OCI-M2 (cell line): Measurements from ENCODE around the gene R3HDM4.
"Not testable (repeated sequence)": the region's sequence is repeated elsewhere in the genome, so short reads cannot be mapped to it uniquely, and the experiment has no call there.

Experiments used
- DNase-seq: peaks from one replicate; lab custom pipeline; 2025; ENCODE audit not compliant: unreplicated experiment; lab: John Stamatoyannopoulos, UW

R3HDM4 gene

GRCh38 chr19:913080-913748 is at the start of gene R3HDM4:
Gene R3HDM4, minus strand, starts transcription at chr19:913219. Its CDS starts 62 bp downstream, at chr19:913157.
- no peak for DNase-seq

DNA sequence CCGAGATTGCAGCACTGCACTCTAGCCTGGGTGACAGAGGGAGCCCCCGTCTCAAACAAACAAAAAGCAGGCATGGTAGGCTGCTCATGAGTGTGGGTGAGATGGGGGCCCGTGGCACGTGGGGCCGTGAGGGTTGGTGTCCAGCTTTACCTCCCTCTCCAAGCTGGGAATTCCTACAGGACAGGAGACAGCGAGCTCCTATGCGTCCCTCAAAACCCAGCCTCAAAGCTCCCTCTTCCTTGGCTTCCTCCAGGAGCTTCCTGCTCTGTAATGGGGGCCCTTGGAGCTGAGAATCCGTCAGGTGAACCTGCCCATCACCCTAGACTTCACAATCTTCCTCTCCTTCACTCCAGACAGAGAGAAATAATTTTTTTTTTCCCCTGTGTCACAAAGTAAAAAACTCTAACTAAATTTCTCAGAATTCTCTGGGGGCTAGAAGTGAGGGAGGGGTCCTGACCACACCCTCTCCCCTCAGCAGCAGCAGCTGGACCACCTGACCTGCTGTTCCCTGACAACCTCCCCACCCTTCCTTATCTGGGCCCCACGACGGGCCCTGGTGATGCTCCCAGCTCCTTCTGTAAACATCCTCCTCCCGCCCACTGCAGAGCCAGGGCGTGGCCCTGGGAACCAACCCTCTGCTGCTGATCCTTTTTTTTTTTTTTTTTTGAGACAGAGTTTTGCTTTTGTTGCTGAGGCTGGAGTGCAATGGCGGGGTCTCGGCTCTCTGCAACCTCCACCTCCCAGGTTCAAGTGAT is 49.0 kb upstream of the R3HDM4 start:
- DNase-seq = peak; percentile 35

GRCh38 chr19:960601-960938 is 47.6 kb upstream of the R3HDM4 start:
- no peak for DNase-seq

GRCh38 chr19:960020-960419 is 47.0 kb upstream of the R3HDM4 start:
- no peak for DNase-seq

DNA sequence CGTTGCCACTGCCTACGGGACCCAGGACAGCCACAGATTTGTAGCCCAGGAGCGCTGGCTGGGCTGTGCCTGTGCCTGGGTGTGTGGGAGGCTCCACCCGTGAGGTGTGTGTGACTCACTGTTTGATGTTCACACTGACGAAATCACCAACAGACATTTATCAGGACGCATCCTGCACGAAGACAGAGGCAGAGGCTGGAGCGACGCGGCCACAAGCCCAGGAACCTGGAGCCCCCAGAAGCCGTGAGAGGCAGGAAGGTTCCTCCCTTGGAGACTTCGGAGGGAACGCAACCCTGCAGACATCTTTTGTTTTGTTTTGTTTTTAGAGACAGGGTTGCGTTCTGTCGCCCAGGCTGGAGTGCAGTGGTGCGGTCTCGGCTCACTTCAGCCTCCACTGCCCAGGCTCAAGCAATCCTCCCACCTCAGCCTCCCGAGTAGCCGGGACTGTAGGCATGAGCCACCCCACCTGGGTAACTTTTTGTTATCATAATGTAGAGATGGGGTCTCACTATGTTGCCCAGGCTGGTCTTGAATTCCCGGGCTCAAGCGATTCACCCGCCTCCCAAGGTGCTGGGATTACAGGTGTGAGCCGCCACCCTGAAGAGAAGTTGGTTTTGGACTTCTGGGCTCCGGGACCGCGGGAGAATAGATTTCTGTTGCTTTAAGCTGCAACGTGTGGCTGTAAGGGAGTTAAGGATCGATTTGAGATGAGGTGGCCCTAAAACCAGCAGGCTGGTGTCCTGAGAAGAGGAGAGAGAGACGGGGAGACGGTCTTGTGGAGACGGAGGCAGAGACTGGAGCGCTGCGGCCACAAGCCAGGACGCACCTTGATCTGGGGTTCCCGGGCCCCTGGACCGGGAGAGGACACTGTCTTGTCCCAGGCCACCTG is 46.2 kb upstream of the R3HDM4 start:
- DNase-seq = no peak

GRCh38 chr19:957578-957977 is 44.6 kb upstream of the R3HDM4 start:
- DNase-seq = not testable (repeated sequence)

DNA sequence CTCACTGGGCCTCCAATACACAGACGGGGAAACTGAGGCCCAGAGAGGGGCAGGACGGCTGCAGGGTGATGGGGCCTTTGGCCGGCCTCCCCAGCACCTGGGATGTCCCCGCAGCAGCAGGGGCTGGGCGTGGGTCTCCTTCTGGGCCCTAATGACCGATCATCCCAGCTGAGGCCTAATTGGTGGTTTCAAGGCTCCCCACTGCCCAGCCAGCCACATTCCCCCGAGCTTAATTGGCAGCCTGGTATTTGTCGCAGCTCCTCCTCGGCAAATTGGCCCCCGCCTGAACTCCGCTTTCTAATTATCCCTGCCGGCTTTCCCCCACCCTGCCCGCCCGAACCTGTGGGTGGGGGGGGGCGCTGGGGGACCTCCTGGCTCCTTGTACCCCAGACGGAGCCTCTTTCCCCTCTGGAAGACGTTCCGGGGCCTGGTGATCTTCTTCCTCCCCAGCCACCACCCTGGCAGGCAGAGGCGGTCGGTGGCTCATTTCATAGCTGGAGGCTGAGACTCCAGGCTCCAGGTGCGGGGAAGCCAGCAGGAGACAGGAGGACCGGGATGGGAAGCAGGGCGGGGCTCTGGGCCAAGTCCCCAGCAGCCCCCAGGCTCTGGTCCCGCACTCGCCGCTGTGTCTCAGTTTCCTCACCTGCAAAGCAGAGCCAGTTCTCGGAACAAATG is 43.9 kb upstream of the R3HDM4 start:
- no peak for DNase-seq

GRCh38 chr19:955803-956765 is 43.1 kb upstream of the R3HDM4 start:
- DNase-seq = no peak

- DNase-seq = peak; percentile 11
These were observed 41.9 kb upstream of the R3HDM4 start for GRCh38 chr19:954672-955494.

DNA sequence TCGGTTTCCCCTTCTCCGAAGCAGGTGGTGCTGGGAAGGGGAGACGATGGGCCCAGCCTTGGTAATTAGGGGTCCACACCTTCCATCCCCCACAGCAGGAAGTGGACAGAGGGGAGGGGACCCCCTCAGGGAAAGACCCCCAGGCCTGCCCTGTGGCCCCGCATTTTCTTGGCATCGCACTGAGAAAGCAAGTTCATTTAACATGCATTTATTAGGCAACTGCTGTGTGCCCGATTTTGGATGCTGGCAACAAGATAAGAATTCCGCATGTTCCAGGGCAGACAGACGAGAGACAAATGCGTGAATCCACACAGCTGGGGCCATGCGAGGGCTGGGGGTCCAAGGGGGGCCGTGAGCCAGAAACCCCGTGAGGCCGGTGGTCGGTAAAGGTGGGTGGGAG is 41.3 kb upstream of the R3HDM4 start:
- DNase-seq = no peak

DNA sequence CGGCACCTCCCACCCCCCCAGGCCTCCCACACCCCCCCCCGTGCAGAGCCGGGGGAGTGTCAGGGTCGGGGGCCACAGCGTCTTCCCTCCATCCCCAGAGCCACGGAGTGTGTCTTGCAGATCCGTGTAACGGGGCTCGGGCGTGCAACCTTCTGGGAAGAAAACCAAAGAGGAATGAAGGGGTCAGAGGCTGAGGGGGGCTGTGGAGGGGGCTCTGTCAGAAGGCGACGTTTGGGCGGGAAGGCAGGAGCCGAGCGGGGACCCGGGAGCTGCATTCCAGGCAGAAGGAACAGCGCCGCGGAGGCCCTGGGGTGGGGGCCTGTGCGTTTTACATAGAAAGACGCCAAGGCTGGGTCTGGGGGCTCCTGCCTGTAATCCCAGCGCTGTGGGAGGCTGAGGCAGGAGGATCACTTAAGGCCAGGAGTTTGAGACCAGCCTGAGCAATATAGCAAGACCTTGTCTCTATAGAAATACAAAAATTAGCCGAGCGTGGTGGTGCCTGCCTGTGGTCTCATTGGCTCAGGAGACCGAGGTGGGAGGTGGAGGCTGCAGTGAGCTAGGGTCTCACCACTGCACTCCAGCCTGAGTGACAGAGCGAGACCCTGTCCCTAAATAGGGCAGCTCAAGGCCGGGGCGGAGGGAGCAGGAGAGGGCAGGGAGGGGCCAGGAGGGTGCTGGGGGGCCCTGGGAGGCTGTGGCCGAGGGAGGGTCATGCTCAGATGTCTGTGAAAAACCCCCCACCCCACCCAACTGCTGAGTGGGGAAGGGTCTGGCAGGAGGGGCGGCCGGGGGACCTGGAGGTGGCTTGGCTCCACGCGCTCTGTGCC is 40.6 kb upstream of the R3HDM4 start:
- no peak for DNase-seq

DNA sequence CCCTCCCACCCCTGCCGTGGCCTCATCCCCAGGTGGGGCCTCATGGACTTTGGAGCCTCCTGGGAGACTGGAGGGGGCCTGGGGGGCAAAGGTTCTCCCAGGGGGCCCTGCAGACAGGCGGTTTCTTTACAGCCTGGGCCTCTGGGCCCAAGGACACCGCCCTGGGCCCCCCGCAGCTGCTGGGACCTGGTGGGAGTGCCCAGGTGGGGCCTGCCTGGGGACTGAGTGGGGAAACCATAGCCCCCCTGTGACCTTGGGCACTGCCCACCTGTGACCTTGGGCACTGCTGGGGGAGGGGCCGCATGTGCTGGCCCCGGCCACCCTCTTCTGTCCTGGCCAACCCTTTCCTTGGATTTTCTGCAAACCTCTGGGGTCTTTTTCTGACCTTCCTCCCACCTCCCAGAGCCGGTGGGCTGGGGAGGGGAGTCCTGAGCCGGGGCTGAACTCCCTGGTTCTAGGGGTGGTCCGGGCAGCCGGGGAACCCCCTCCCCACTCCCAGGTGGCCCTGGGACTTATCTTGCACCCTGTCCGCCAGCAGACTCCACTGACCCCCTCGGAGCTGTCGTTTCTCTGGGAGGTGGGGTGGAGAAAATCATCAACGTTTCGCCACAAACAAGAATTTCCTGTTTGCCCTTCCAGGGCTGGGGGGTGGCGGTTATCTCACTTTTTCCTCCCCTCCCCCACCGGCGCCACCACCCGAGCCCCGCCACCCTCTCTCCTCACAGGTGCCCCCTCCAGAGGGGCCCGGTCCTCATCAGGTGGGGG is 39.8 kb upstream of the R3HDM4 start:
- no peak for DNase-seq

DNA sequence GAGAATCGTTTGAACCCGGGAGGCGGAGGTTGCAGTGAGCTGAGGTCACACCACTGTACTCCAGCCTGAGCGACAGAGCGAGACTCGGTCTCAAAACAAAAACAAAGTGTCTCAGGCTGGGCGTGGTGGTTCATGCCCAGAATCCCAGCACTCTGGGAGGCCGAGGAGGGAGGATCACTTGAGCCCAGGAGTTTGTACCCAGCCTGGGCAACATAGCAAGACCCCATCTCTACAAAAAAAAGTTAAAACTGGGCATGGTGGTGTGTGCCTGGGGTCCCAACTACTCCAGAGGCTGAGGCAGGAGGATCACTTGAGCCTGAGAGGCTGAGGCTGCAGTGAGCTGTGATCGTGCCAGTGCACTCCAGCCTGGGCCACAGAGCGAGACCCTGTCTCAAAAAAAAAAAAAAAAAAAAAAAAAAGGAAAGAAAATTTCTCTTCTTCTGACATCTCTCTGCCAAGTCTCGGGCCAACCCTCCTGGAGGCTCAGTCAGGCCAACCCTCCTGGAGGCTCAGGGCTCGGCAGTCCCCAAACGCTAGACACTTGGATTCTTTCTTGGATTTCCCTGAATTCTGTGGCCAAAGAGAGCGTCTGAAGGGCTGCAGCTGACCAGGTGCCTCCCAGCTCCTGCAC is 39.1 kb upstream of the R3HDM4 start:
- no peak for DNase-seq

DNA sequence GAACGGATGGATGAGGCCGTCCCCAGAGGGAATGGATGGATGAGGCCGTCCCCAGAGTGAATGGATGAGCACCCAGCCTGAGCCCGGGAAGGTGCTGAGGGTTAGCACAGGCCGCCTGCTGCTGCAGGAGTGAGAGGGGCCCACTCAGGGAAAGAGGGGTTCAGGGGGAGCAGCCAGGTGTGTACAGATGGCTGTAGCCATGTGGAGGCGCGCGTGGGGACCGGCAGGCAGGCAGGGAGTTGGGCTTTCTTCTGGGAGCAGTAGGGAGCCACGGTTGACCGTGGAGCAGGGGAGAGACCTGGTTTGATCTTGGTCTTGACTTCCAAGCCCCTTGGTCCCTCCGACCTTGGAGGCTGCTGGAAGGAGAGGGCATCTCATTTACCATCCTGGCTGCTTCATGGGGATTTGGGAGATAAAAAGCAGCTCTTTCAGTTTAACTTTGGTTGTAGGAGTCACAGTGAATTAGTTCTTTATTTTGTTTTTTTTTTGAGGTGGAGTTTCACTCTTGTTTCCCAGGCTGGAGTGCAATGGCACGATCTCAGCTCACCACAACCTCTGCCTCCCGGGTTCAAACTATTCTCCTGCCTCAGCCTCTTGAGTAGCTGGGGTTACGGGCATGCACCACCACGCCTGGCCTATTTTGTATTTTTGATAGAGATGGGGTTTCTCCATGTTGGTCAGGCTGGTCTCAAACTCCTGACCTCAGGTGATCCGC is 37.5 kb upstream of the R3HDM4 start:
- no peak for DNase-seq

GRCh38 chr19:948842-949496 is 36.0 kb upstream of the R3HDM4 start:
- DNase-seq = no peak
